Mucosa of rectum (tissue), 2 donors: ENCODE measurements around the gene ENOSF1.

ENCODE experiments used
- H3K27ac ChIP-seq, 2 donors: one replicate each; pipeline ENCODE4 v1.7.0; 2013; ENCODE audit warnings: inconsistent platforms in 2 of 2, low read depth in 2 of 2, low read length in 2 of 2
- H3K27me3 ChIP-seq, 2 donors: one replicate each; pipeline ENCODE4 v1.7.0; 2013; ENCODE audit warnings: low read length in 2 of 2; ENCODE audit not compliant: control insufficient read depth in 2 of 2, insufficient read depth in 2 of 2
- H3K36me3 ChIP-seq, 2 donors: one replicate each; pipeline ENCODE4 v1.7.0; 2013; ENCODE audit warnings: low read length in 2 of 2; ENCODE audit not compliant: control insufficient read depth in 2 of 2, insufficient read depth in 2 of 2
- H3K4me1 ChIP-seq, 2 donors: one replicate each; pipeline ENCODE4 v1.7.0; 2013; ENCODE audit warnings: low read length in 2 of 2, mild to moderate bottlenecking in 1 of 2; ENCODE audit not compliant: control insufficient read depth in 2 of 2, insufficient read depth in 2 of 2
- H3K4me3 ChIP-seq, 2 donors: one replicate each; pipeline ENCODE4 v1.7.0; 2013; ENCODE audit warnings: low read length in 2 of 2
- H3K9ac ChIP-seq, 2 donors: one replicate each; pipeline ENCODE4 v1.7.0; 2013; ENCODE audit warnings: low read length in 2 of 2, low read depth in 1 of 2, mild to moderate bottlenecking in 1 of 2
- H3K9me3 ChIP-seq, 2 donors: one replicate each; pipeline ENCODE4 v1.7.0; 2013; ENCODE audit warnings: low read length in 2 of 2; ENCODE audit not compliant: control insufficient read depth in 2 of 2
- donor health status: healthy.
- donor health status: Normal muscosa, but diverticular disease.

Gene ENOSF1

DNA sequence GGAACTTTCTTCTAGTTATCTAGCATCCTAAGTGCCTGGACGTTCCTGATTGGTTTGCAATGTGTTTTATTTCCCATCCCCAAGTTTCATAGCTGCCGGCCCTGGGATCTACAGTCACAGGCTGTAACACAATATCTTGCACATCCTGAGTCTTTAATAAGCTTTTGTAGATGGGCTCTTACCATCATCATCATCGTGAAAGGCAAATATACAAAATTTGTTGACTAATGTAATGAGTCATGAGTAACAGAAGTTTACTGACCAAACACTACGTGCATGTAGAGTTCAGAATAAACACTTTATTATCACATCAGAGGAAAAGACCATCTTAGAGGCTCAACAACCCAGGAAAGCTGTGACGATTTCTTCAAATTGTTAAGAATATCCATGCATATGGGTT lies 63.1 kb downstream of the ENOSF1 start:
- Histone ChIP-seq H3K9ac (no peak overlapping the region), H3K27me3 (no peaks in the 10 kb centered on the region), H3K4me1 (no peaks in the 10 kb centered on the region), H3K4me3 (no peak overlapping the region), H3K36me3 (no peaks in the 10 kb centered on the region), H3K9me3 (no peaks in the 10 kb centered on the region), H3K27ac (no peak overlapping the region)

DNA sequence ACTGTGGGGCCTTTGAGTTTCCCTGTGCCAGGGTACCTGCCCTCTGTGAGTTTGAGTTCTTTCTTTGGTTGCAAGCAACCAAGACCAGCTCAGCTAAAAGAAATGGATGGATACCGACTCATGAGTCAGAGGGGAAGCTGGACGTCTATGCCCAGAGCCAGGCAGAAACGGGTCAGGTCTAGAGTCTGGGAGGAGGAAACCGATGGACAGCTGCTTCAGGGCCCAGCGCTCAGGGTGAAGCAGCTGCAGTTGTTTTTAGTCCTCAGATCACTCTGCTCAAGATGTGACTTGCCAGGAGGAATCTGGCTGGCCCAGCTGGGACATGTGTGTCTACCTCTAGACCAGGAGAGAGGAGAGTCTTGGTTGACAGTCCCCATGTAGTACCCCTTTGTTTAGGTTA lies 65.1 kb downstream of the ENOSF1 start:
- Histone ChIP-seq H3K9me3 (no peaks in the 10 kb centered on the region), H3K4me1 (no peaks in the 10 kb centered on the region), H3K4me3 (no peak overlapping the region), H3K9ac (no peak overlapping the region), H3K27me3 (no peaks in the 10 kb centered on the region), H3K27ac (no peak overlapping the region), H3K36me3 (no peaks in the 10 kb centered on the region)

DNA sequence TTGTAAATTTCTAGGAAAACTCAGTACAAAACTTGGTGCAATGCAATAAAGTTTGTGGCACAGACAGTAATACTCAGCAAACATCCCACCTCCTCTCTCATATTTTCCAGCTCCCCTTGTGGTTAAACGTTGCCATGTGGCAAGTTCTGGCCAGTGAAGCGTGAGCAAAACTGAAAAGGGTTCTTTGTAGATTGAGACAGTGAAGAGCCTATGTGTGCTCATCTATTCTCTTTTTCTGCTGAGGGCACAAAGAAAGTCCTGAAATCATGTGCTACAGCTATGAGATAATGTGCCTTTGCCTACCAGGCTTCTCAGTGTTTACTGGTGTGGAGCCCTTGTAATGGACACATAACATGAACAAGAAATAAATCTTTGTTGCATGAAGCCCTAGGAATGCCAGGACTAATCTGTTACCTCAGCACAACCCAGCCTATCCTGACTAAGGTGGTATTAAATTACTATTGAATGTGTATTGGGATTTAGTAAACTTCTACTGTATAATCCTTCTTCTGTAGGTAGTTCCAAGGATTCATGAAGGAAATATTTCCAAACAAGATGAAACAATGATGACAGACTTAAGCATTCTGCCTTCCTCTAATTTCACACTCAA lies 67.9 kb downstream of the ENOSF1 start:
- no peaks in the 10 kb centered on the region for H3K9me3 ChIP-seq
- H3K36me3 ChIP-seq = no peaks in the 10 kb centered on the region
- no peaks in the 10 kb centered on the region for H3K27me3 ChIP-seq
- no peaks in the 10 kb centered on the region for H3K4me1 ChIP-seq
- H3K9ac ChIP-seq = no peak overlapping the region
- no peak overlapping the region for H3K27ac ChIP-seq
- no peak overlapping the region for H3K4me3 ChIP-seq

DNA sequence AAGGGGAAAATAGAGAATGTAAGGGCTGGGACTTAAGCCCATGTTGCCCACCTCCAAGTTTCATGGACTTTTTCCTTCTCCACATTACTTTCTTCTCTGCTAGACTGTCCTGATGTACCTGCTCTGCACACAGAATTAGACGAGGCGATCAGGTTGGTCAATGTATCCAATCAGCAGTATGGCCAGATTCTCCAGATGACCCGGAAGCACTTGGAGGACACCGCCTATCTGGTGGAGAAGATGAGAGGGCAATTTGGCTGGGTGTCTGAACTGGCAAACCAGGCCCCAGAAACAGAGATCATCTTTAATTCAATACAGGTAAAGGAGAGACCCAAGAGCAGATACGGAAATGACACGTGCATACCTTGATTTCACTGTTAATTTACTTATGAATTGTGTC lies 71.2 kb downstream of the ENOSF1 start:
- H3K36me3 ChIP-seq = no peaks in the 10 kb centered on the region
- no peaks in the 10 kb centered on the region for H3K9me3 ChIP-seq

DNA sequence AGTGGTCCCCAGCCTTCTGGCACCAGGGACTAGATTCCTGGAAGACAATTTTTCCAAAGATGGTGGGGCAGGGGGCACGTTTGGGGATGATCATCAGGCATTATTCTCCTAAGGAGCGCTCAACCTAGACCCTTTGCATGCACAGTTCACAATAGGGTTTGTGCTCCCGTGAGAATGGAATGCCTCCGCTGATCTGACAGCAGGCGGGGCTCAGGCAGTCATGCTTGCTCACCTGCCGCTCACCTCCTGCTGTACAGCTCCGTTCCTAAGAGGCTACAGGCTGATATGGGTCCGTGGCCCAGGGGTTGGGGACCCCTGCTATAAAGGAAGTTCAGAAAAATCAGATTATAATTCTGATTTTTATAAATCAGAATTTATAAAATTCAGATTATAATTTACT lies 77.3 kb downstream of the ENOSF1 start:
- H3K9ac ChIP-seq = no peak overlapping the region
- H3K4me3 ChIP-seq = no peak overlapping the region
- no peaks in the 10 kb centered on the region for H3K36me3 ChIP-seq
- no peaks in the 10 kb centered on the region for H3K27me3 ChIP-seq
- no peaks in the 10 kb centered on the region for H3K9me3 ChIP-seq
- H3K27ac ChIP-seq = no peak overlapping the region
- no peaks in the 10 kb centered on the region for H3K4me1 ChIP-seq

More for the DNA sequence above, 71.2 kb downstream of the ENOSF1 start:
- Histone ChIP-seq H3K27ac (no peak overlapping the region), H3K4me1 (no peaks in the 10 kb centered on the region), H3K27me3 (no peaks in the 10 kb centered on the region), H3K4me3 (no peak overlapping the region), H3K9ac (no peak overlapping the region)

DNA sequence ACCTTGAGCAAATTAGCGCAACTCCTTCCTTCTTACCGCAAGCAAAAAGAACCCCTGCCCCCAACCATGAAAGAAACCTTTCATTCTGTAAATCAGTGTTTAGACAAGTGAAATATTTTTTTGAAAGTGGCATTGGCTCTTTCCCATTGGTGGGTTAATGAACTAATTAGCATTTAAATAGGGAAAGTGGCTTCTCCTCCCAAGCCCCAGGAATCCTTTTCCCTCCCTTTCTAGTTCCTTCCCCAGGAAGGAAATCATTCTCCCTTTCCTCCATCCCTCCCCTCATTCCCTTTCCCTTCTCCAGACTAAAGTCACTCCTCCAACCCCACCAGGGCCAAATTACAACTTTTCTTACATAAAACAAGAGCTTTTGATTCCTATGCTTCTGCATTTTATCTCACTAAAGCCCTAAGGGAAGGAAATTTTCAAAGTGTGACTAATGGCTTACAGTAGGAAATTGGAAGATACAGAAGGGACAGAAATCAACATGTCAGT lies 77.8 kb downstream of the ENOSF1 start:
- no peak overlapping the region for H3K9ac ChIP-seq
- no peaks in the 10 kb centered on the region for H3K27me3 ChIP-seq
- H3K36me3 ChIP-seq = no peaks in the 10 kb centered on the region
- no peaks in the 10 kb centered on the region for H3K9me3 ChIP-seq
- H3K4me3 ChIP-seq = no peak overlapping the region
- no peaks in the 10 kb centered on the region for H3K4me1 ChIP-seq
- no peak overlapping the region for H3K27ac ChIP-seq

DNA sequence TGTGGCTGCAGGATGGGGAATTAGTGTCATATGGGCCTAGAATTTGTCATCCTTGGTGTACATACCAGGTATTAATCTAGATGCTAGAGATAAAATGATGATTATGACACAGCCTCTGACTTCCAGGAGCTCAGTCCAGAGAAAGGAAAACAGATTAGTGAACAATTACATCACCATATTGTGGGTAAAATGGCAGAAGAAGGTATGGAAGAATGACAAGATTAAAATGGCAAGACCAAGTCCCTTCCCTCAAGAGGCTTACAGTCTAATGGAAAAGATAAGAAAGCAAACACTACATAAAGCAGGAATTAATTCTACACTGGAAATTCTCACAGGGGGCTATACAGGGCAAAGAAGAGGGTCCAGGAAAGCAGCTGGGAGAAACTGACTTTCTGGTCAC lies 80.9 kb downstream of the ENOSF1 start:
- H3K4me3 ChIP-seq = no peak overlapping the region

DNA sequence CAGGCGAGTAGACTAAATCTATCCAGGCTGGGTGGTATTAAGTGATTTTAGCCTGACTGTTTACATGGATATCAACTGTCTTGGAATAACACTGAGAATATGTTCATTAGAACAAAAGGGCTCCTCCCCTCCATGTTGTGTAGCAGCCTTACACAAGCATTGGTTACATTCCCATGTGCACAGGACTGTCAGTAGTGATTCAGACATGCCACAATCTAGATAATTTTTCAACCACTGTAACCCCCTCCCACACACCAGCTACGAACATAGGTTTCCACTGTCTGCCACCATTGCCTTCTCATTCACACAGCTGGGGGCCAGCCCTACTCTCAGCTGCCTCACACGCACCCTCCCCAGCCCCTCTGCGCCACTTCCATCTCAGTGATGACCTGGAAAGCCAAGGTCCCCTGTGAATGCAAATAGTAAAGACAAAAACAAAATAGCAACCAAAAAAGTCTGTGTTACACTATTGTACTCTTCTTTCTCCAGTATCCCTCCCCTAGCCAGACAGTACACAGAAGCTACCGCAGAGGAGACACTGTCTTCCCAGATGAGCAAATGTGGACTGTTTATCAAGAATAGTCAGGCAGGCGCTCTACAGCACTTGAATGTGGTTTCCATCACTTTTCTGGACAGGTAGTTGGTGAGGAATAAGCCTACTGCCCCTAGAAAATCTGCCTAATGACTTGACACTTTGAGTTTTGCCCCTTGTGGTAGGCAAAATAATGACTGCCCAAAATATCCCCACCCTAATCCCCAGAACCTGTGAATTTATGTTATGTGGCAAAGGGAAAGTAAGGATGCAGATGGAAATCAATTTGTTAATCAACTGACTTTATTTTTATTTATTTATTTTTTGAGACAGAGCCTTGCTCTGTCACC lies 82.9 kb downstream of the ENOSF1 start:
- H3K9me3 ChIP-seq = no peaks in the 10 kb centered on the region
- H3K27ac ChIP-seq = no peak overlapping the region
- H3K36me3 ChIP-seq = no peaks in the 10 kb centered on the region
- H3K4me1 ChIP-seq = no peaks in the 10 kb centered on the region
- peaks cover 0 to 3% of the 10 kb centered on the region in 2 donors for H3K27me3 ChIP-seq
- no peak overlapping the region for H3K4me3 ChIP-seq
- no peak overlapping the region for H3K9ac ChIP-seq

More for the DNA sequence above, 80.9 kb downstream of the ENOSF1 start:
- Histone ChIP-seq H3K4me1 (no peaks in the 10 kb centered on the region), H3K9me3 (no peaks in the 10 kb centered on the region), H3K27ac (no peak overlapping the region), H3K36me3 (no peaks in the 10 kb centered on the region), H3K9ac (no peak overlapping the region), H3K27me3 (peaks cover 0 to 3% of the 10 kb centered on the region in 2 donors)

DNA sequence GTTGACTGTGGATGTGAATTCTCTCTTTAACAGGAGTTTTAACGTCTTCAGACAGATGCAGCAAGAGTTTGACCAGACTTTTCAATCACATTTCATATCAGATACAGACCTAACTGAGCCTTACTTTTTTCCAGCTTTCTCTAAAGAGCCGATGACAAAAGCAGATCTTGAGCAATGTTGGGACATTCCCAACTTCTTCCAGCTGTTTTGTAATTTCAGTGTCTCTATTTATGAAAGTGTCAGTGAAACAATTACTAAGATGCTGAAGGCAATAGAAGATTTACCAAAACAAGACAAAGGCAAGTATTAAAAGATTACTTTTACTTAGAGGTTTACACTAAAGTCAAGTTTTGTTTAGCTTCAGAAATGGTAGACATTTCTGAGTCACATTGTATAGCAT lies 85.2 kb downstream of the ENOSF1 start:
- no peak overlapping the region for H3K4me3 ChIP-seq
- no peaks in the 10 kb centered on the region for H3K36me3 ChIP-seq
- H3K9ac ChIP-seq = no peak overlapping the region
- H3K27me3 ChIP-seq = peaks cover 0 to 3% of the 10 kb centered on the region in 2 donors
- H3K9me3 ChIP-seq = no peaks in the 10 kb centered on the region
- no peaks in the 10 kb centered on the region for H3K4me1 ChIP-seq
- no peak overlapping the region for H3K27ac ChIP-seq

DNA sequence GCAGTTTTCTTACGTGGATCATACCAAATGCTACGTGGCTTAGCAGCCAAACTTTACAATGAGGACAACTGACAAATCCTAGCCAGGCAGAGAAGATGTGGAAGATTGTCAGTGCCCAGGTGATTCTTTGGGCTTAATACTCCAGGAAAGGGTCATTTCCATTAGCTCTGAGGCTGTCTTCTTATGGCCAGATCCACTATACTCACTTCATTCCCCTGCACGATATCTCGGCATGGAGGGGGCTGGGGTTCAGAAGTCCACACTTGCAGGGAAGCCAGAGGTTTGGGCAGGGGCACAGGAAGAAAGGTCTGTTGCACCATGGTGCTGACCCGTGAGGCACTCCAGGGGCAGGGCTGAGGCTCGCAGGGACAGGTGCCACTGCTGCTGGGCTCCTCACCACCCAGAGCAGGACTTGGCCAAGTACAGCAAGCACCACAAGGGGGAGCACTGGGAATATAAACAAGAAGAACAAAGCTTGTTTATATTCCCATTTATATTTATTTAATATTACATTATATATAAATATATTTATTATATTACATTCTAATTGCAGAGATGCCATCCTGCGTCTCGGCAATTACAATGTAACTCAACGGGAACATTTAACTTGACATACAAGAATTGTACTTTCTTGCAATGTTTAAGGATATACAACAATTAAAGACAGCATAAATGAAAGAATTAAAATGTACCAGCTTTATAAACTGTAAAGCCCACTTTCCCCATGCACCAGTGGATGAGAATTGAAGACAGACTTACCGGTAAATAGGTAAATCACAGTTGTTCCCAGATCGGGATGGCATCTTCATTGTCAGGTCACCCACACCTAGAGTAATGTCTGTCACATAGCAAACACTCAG lies 88.4 kb downstream of the ENOSF1 start:
- no peak overlapping the region for H3K9ac ChIP-seq
- H3K4me1 ChIP-seq = no peaks in the 10 kb centered on the region
- no peak overlapping the region for H3K4me3 ChIP-seq

More for the DNA sequence above, 88.4 kb downstream of the ENOSF1 start:
- no peaks in the 10 kb centered on the region for H3K9me3 ChIP-seq
- no peak overlapping the region for H3K27ac ChIP-seq
- no peaks in the 10 kb centered on the region for H3K36me3 ChIP-seq
- H3K27me3 ChIP-seq = peaks cover 0 to 3% of the 10 kb centered on the region in 2 donors
